GM12891 (cell line): ENCODE results near the gene IQCN.

Source experiments
- PAX5 ChIP-seq: IDR thresholded peaks from 2 replicates; pipeline ENCODE4 v1.6.1; 2011; ENCODE audit warnings: low read length, moderate library complexity, mild to moderate bottlenecking; ENCODE audit not compliant: insufficient read depth, severe bottlenecking
- POLR2A ChIP-seq: IDR thresholded peaks from 2 replicates; pipeline ENCODE4 v1.6.1; 2011; ENCODE audit warnings: low read depth, low read length, control low read depth
- POLR2AphosphoS5 ChIP-seq: IDR thresholded peaks from 2 replicates; pipeline ENCODE4 v1.6.1; 2011; ENCODE audit warnings: low read depth, low read length, control low read depth
- SPI1 ChIP-seq: IDR thresholded peaks from 2 replicates; pipeline ENCODE4 v1.6.1; 2011; ENCODE audit warnings: low read depth, low read length, control low read depth
- TAF1 ChIP-seq: IDR thresholded peaks from 2 replicates; pipeline ENCODE4 v1.6.1; 2011; ENCODE audit warnings: low read depth, low read length, control low read depth

- TF ChIP-seq TAF1 = no peak
- TF ChIP-seq POLR2A = no peak
- no peak for TF ChIP-seq PAX5
- TF ChIP-seq POLR2AphosphoS5 = no peak
- no peak for TF ChIP-seq SPI1
Observed at GRCh38 chr19:18231775-18232174, 42.5 kb downstream of the IQCN start.
